Breast epithelium (tissue), 3 donors: ENCODE results near the gene TKT.
"Not testable (repeated sequence)": the region's sequence is repeated elsewhere in the genome, so short reads cannot be mapped to it uniquely, and the experiment has no call there.

Source experiments
- CTCF ChIP-seq, 3 donors: fragments of 450-650 bp; IDR thresholded peaks; one replicate each; pipeline ENCODE4 v1.5.1; 2016 to 2017; ENCODE audit warnings: antibody characterized with exemption in 3 of 3, mild to moderate bottlenecking in 3 of 3, moderate library complexity in 3 of 3
- POLR2AphosphoS5 ChIP-seq, 3 donors: sonication (generic); formaldehyde crosslinking; IDR thresholded peaks; one replicate each; pipeline ENCODE4 v1.6.1; 2017; ENCODE audit warnings: antibody characterized with exemption in 3 of 3

DNA sequence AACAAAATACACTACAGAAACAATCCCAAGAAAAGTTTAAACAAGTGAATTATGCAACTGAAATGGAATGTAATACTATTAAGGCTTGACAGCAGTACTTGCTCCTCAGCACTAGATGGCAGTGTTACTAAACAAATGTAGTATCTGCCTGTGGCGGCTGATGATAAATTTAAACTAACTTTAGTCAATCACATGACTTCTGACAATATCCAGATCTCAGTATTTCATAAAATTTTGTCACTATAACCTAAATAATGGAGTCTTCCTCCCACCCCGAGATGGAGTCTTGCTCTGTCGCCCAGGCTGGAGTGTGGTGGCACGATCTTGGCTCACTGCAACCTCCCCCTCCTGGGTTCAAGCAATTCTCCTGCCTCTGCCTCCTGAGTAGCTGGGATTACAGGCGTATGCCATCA is 43.8 kb upstream of the TKT start:
- TF ChIP-seq CTCF (IDR thresholded peaks at IDR 0.05), result peak; percentile 42 to 86 (median 84)
- TF ChIP-seq POLR2AphosphoS5 (IDR thresholded peaks at IDR 0.05), result not testable (repeated sequence)
